NCI-H510A (cell line): Measurements from ENCODE around the gene PLAGL1.
"Not testable (repeated sequence)": the region's sequence is repeated elsewhere in the genome, so short reads cannot be mapped to it uniquely, and the experiment has no call there.

ENCODE experiments used
- DNase-seq: peaks from one replicate; lab custom pipeline; 2025; lab: John Stamatoyannopoulos, UW

PLAGL1 gene

GRCh38 chr6:143937668-143937970, 70.4 kb downstream of the PLAGL1 start:
- no peak for DNase-seq

GRCh38 chr6:143936778-143937667, 71.0 kb downstream of the PLAGL1 start:
- DNase-seq: no peak

- no peak for DNase-seq
These were observed 71.7 kb downstream of the PLAGL1 start for GRCh38 chr6:143936347-143936746.

GRCh38 chr6:143934867-143935266, 73.2 kb downstream of the PLAGL1 start:
- DNase-seq: no peak

GRCh38 chr6:143934331-143934730, 73.7 kb downstream of the PLAGL1 start:
- no peak for DNase-seq

GRCh38 chr6:143929975-143930374, 78.1 kb downstream of the PLAGL1 start:
- DNase-seq: no peak

GRCh38 chr6:143928853-143929252, 79.2 kb downstream of the PLAGL1 start:
- DNase-seq: no peak

GRCh38 chr6:143917026-143917425, 91.0 kb downstream of the PLAGL1 start:
- DNase-seq: not testable (repeated sequence)

GRCh38 chr6:143912671-143913070, 95.4 kb downstream of the PLAGL1 start:
- no peak for DNase-seq

GRCh38 chr6:143911028-143911427, 97.0 kb downstream of the PLAGL1 start:
- no peak for DNase-seq

GRCh38 chr6:143902827-143903226, 105.2 kb downstream of the PLAGL1 start:
- no peak for DNase-seq

- no peak for DNase-seq
These were observed 105.9 kb downstream of the PLAGL1 start for GRCh38 chr6:143901885-143902750.

- no peak for DNase-seq
These were observed 107.7 kb downstream of the PLAGL1 start for GRCh38 chr6:143900358-143900757.

- DNase-seq: no peak
These were observed 111.8 kb downstream of the PLAGL1 start for GRCh38 chr6:143896126-143896860.

- no peak for DNase-seq
These were observed 113.4 kb downstream of the PLAGL1 start for GRCh38 chr6:143894655-143895054.
